Islet precursor cell (in vitro differentiated cells): ENCODE data around the gene PRKAR2B.

ENCODE experiments used
- DNase-seq: peaks from one replicate; pipeline ENCODE4 v3.0.0-alpha.2; 2018

PRKAR2B gene

DNA sequence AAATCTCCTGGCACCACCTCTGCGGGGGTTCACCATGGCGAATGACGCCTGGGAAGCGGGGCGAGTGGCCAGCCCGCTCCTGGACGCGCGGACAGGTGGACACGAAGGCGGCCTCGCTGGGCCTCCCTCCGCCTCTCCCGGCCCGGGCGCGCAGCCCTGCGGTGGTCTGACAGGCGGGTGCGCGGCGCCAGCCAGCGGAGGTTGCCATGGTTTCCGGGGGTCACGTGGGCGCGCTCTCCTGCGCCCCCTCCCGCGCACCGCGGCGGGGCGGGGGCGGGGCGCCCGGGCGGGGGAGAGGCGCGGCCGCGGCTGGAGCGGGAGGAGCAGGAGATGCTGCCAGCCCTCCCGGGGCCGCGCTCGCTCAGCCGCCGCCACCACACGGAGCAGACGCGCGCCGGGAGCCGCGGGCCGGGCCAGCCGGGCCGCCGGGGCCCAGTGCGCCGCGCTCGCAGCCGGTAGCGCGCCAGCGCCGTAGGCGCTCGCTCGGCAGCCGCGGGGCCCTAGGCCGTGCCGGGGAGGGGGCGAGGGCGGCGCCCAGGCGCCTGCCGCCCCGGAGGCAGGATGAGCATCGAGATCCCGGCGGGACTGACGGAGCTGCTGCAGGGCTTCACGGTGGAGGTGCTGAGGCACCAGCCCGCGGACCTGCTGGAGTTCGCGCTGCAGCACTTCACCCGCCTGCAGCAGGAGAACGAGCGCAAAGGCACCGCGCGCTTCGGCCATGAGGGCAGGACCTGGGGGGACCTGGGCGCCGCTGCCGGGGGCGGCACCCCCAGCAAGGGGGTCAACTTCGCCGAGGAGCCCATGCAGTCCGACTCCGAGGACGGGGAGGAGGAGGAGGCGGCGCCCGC lies at the start of gene PRKAR2B:
TSS of gene PRKAR2B (plus strand) at position 359 of the 848 bp plus-strand sequence. CDS start at position 562, 203 bp downstream.
- peak; percentile 94 for DNase-seq

DNA sequence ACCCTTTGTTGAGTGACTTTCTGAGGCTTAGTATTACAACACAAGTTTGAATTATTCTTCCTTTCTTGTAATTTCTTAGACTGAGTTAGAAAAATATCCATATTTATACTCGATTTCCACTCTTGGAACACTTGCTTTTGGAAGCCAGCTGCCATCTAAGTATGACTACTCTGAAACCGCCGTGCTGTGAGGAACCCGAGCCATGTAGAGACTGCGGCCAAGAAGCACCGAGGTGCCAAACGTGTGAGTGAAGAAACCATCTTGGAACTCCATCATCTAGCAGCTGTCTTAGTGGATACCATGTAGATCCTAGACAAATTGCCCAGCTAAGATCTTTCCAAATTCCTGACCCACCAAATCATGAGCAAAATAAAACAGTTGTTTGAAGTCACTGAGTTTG lies 49.7 kb upstream of the PRKAR2B start:
- no peak for DNase-seq

DNA sequence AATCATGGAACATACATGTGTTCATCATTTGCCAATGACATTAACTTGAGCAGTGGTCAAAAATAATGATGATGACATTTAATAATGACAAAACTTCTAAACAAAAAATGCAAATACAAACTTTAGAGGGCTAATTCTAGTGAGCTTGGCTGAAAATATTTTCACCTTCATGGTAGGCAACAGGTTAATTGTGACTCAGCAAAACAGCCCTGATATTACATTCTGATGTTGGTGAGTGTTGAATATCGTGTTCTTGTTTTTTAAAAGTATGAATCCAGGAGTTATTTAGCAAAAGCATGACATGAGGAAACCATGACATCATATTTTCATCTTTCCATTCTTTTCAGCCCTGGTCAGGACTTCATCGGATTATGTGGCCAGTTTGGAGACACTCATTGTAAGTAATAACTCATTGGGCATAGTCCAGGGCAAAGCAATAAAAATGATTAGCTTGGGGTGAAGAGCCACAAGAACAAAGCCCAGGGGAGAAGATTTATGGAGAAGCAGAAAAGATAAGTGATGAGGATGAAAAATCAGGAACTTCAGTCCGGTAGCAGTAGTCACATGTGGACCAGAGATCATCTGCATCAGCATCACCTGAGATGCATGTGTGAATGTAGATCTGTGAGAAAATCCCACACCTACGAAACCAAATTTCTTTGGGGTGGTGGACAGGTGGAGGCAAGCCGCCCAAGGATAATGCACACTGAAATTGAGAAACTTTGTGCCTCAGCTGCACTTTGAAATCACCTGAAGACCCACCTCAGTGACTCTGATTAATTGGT lies 46.8 kb upstream of the PRKAR2B start:
- DNase-seq, result no peak

DNA sequence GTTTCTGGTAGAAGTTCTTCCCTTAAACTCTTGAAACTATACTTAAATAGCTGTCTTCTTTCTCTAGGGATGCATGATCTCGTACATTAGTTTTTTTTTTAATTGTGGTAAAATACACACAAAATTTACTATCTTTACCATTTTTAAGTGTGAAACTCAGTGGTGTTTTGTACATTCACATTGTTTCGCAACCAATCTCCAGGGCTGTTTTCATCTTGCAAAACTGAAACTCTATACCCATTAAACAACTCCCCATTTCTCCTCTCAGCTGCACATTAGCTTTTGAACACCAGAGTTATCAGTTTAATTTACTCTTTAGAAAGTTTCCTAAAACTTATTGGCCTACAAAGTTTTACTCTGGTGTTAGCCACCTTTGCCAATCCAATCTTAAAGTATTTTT lies 45.5 kb upstream of the PRKAR2B start:
- no peak for DNase-seq

DNA sequence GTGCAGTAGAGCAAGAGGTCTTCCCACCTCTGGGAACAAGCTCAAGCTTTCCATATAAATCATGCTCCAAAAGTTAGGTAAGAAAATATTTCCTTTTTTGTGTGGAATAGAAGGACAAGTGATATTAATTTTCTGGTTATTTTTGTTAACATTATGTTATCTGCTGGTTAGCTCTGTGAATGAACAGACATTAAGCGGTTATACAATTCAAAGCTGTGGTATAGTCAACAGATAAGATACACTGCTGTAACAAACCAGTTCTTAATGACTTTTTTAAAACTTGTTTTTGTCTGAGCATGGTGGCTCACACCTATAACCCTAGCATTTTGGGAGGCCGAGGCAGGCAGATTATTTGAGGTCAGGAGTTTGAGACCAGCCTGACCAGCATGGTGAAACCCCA lies 43.0 kb upstream of the PRKAR2B start:
- DNase-seq, result no peak

DNA sequence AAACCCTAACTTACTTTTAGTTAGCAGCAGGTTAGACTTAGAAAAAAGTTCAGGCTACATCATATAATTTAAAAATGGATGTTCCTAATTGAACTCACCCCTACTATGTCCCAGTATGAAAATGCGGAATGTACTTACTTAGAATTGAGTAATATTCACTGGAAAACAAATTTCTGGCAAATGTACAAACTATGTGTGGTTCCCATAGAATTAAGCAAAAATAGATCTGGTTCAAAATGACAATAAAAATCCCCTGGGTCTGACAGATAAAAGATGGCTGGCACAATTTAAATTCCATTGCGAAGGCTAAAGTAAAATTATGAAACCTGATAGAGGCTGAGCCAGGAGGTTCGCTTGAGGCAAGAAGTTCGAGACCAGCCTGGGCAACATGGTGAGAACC lies 42.4 kb upstream of the PRKAR2B start:
- DNase-seq, result no peak

DNA sequence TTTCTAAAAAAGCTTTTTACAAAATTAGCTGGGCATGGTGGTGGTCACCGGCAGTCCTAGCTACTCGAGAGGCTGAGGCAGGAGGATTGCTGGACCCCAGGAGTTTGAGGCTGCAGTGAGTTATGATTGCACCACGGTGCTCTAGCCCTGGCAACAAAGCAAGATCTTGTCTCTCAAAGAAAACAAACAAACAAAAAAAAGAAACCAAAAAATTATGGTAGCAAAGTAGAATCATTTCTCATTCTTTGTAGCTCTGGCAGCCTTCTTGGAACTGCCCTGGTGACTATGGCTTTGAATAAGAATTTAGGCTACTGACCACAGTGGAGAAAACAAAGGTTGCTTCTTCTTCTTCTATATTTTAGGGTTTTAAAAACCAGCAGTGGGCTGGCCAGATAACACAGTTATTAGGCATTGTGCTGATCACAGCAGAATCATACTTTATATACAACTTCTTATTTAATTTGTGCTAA lies 41.9 kb upstream of the PRKAR2B start:
- no peak for DNase-seq

DNA sequence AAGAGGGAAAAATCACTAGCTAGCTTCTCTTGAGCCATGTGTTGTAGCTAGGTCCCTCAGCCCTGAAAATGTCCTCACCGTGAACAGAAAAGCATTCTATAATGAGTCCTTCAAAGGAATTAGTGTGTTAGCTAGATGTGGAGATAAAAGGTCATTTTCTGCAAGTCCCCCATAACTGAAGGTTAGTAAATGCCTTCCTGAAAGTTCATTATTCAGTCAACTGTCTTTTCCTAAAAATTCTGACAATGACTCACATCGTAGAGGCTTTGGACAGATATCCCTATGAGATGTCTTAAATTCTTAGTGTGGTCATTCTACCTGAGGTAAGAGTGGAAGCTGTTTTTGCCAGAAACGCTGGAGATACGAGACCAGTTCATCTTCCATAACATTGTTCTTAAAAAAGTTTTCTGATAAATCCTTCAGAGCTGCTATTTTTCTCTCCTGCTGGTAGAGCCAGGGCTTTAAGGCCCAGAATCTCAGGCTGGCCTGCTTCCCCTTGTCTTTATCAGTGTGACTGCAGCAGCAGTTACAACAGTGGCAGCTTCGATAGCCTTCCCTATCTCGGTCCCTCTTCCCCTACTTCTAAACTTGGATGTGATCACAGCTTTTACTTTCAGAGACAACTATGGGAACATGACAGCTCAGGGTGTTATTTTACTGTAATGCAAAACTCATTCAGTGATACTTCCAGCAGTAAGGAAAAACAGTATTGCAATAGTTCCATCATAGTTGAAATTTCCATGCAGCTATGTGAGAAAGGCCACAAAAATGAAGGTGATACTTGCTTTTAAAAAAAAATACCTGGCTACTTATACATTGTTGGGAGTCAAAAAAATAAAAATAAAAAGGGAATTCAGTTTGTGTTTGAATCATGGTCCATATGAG lies 37.3 kb upstream of the PRKAR2B start:
- peak; percentile 57 for DNase-seq

DNA sequence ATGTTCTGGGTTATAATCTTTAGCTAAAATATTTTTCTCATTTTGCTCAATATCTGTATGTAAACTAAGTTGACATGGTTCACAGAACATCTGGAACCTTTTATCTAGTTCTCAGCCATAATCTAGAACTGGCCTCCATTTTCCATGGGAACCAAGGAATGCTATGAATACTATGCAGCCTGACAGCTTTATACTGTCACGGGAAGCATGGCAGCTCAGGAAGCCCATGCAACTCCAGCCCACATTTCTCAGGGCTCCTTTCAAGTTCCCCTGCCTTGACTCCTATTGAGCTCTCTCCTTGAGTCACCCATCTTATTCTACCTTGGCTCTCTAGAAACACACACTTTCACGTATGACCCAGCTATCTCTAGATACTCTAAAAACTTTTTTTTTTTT lies 36.6 kb upstream of the PRKAR2B start:
- peak; percentile 62 for DNase-seq

DNA sequence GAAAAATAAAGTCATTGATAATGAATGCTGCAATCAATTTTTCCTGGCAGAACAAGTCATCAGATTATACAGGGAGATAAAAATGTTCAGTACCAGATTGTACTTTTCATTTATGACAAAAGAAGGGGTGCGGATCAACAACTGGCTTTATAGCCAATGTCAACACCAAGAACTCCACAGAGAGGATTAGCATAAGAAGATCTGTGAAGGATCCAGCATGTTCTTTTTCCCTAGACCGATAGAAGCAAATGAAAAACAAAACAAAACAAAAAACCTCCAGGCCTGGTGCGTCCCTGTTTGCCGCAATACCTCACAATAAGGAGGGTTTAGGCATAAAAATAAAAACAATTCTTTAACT lies 34.7 kb upstream of the PRKAR2B start:
- DNase-seq, result no peak

DNA sequence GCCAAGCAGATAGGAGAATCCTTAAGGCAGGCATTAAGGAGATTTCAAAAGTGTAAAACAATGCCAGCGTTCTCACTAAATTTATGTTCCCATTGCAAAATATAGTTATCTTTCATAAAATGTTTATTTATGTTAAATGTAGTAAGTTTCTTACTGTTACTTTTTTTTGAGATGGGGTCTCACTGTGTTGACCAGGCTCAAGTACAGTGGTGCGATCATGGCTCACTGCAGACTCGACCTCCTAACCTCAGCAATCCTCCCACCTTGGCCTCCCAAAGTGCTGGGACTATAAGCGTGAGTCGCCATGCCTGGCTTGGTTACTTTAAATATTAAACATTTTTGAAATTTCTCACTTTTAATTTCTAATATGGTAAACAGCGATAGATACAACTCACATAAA lies 31.8 kb upstream of the PRKAR2B start:
- no peak for DNase-seq

DNA sequence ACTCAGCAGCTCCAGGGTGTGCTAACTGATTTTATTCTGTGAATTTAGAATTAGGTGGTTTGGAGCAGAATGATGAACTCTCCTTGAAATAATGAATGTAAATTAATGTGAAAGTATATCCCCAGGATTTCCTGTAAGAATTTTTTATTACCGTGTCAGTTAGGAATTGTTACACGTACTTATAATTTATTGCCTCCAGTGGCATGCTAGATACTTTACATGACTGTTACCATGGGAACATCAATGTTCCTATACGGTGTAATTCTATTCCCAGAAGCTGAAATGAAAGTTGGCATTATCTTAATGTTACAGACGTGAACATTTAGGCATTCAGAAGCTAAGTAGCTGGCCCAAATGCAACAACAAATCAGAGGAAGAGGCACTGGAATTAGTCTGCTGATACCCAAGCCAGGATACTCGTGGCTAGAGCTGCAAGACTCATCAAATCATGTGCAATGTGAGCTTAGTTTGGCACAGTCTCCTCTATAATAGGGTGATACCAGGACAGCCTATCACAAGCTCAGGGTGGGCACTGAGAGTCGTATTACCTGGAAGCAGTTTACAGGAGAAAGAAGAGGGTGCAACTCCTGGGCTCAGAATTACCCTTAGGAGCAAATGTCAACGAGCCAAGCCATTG lies 30.0 kb upstream of the PRKAR2B start:
- DNase-seq, result no peak

DNA sequence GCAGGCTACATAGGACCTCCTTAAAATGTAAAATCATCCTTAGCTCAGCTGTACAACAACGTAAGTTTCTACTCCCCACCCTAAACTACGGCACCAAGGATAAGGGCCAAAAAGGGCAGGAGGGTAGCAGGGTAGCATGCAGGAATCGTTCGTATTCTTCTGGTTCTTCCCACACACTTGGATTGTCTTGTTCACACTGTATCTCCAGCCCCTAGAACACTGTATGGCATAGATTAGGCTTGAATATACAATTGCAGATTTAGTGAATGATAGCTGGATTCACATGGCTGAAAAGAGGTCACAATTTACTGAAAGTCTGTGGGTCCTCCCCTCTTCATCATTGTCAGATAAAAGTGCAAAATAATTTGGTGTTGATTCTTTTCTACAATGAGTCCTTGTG lies 28.2 kb upstream of the PRKAR2B start:
- DNase-seq, result no peak

DNA sequence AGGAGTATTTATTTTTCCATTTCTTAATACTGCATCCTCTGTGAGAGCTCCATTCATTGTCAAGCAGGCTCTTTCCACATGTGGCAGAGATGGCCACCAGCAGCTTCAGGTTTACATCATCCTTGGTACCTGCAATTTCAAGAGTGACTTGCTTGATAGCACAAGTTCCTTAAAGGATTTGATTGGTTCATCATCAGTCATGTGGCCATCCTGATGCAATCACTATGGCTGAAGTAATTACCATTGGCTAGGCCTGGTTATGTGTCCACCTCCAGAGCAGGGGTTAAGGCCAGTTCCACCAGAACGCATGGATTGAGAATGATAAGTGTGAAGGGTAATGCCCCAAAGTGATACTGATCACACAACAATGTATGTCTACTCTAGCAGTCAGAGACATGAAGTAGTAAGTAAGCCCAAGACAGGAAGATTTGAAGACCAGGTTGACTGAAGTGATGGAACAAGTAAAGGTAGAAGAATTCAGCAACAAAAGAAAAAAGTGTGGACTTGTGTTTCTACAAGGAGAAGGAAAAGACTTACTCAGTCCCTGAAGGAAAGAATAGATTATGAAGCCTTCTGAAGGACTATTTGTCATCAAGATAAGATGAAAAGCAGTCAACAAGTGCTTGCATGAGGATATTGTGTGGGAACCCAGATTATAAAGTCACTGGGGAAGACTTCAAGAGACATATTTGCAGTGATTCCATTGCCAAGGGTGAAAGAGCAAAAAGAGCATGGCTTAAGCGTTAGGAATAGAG lies 26.4 kb upstream of the PRKAR2B start:
- no peak for DNase-seq

DNA sequence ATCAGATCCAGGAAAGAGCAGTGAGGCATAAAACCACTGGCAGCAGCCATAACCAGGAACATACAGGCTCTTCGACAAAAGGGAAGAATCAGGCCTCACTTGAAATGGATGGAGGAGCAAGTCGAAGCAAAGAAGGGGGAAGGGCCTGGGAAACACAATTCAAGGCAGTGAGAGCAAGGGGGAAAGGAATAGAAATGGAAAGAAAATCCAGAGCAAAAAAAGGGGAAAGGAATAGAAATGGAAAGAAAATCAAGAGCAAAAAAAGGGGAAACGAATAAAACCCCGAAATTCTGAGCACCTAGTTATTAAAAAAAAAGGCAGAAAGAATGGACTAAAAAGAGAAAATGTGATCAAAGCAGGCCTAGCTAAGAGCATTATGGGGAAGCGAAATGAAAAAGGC lies 24.1 kb upstream of the PRKAR2B start:
- no peak for DNase-seq

DNA sequence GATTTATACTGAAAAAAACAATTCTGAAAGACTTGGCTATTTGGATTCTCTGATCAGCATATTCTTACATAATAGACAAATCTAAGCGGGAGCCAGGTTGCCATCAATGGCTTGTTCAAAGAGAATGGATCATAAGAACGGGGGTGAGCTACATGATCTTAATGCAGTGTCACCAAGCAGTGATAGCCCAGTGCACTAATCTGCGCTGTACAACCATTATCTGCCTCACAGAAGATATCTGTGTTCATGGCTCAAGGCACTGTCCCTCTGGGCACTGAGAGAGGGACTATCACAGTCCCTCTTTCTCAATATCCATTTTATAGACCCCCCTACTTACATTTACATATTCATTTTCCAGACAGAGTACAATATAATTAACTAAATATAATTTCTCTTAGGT lies 22.9 kb upstream of the PRKAR2B start:
- DNase-seq, result no peak

DNA sequence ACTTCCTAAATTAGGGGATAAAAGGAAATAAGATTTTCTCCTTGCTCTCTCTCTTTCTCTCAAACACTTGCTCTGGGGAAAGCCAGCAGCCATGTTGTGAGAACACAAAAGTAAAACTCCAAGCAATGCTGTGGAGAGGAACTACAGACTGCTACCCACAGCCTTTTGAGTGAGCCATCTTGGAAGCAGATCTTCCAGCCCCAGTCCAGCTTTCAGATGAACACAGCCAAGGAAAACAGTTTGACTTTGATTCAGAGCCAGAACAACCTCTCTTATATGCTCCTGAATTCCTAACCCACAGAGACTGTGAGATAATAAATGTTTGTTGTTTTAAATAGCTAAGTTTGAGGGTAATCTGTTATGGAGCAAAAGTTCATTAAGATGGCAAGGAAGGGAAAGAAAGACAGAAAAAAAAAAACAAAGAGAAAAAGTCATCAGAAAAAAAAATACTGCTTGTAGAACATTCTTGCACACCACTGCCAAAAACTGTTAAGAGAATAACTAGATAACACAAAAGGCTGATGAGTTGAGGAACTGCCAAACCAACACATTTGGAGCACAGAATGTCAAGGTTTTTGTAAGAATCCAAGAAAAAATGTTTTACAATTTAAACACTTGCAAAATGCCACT lies 20.9 kb upstream of the PRKAR2B start:
- DNase-seq, result no peak

DNA sequence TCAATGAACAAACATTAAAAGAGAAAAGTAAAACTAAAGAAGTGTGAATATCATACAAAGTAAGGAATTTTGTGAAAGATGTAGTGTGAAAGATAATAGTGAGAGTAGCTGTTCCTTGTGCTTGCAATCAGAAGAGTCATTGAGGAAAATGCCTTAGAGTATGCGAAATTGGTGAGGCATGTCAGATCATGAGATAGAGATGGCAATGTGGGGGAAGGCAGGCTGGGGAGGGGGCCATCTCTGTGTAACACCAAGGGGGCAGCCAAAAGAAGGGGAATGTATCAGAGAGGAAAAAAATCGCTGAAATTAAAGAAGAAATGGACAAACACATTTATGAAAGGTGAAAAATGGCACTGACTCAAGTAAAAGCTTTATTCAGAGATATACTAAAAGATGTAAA lies 19.6 kb upstream of the PRKAR2B start:
- DNase-seq, result no peak

DNA sequence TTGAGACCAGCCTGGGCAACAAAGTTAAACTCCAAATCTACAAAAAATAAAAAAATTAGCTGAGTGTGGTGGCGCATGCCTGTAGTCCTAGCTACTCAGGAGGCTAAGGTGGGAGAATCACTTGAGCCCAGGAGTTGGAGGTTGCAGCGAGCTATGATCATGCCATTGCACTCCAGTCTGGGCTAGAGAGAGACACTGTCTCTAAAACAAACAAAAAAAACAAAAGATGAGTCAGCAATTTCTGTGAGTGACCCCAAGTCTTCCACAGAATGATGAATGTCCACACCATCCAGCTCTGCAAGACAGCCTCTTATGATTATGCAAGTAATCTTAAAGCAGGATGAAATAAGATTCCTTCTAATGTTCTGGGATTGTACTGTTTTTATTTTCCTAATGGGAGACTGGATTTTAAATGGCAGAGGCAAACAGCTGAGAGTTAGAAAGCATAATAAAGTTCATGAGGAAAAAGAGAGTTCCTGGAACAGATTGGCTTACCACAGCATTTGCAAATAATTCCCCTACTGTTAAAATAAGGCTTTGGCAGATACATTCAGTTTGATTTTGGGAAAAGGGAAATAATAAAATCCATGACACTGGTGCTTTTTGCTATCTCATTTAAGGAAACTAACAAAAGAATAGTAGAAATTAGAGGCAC lies 18.9 kb upstream of the PRKAR2B start:
- no peak for DNase-seq

DNA sequence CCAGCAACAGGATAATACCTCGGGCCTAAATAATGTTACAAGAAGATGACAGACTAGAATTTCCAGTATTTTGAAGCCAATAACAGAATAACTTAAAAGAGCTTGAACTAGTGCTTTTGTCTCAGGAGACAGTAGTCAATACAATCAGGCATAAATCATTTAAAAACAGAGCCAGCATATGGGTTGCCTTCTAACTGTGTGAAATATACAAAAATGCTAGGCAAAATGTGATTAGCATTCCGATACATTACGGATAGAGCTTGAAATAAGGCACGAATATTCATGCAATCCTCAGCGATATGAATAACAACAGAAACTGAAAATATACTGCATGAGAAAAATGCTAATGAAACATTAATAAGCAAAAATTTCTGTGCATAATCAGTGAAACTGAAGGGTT lies 18.3 kb upstream of the PRKAR2B start:
- no peak for DNase-seq

DNA sequence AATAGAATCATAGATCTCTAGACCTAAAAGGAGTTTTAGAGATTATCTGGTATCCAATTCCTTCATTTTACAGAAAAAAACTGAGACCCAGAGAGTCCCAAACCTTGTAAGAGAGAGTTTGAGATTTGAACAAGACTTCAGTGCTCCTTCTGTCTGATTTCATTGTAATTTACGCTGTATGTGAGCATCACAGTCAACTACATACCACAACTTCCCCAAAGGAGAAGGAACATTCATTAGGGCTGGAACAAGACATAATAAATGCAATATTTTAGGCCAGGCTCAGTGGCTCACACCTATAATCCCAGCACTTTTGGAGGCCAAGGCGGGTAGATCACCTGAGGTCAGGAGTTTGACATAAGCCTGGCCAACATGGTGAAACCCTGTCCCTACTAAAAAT lies 17.3 kb upstream of the PRKAR2B start:
- no peak for DNase-seq
